ENCODE measurements around the gene SECISBP2L. TPM values are rescaled to one million over a fixed set of nuclear protein-coding genes. Genes with fewer than 3 reads are reported as not detected.

Gene SECISBP2L
- total RNA-seq, 2 donors from 2014 or later: 23.9 to 32.0 TPM

DNA sequence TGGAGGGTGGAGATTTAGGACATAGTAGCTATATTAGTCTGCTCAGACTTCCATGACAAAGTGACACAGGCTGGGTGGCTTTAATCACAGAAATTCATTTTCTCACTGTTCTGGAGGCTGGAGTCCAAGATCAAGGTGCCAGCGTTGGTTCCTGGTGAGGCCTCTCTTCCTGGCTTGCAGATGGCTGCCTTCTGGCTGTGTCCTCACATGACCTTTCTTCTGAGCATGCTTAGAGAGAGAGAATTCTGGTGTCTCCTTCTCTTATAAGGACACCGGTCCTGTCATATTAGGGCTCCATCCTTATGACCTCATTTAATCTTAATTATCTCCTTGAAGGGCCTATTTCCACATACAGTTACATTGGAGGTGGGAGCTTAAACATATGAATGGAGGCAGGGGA lies 67.6 kb downstream of the SECISBP2L start:
- H3K4me1 ChIP-seq: peaks cover 10% of the 10 kb centered on the region
- 47 to 63% methylated on average over 2 of the region's 2 CpGs for WGBS, 2 donors
- no peak overlapping the region for H3K27ac ChIP-seq
- H3K9me3 ChIP-seq: no peaks in the 10 kb centered on the region
- TF ChIP-seq, protein P1, sequence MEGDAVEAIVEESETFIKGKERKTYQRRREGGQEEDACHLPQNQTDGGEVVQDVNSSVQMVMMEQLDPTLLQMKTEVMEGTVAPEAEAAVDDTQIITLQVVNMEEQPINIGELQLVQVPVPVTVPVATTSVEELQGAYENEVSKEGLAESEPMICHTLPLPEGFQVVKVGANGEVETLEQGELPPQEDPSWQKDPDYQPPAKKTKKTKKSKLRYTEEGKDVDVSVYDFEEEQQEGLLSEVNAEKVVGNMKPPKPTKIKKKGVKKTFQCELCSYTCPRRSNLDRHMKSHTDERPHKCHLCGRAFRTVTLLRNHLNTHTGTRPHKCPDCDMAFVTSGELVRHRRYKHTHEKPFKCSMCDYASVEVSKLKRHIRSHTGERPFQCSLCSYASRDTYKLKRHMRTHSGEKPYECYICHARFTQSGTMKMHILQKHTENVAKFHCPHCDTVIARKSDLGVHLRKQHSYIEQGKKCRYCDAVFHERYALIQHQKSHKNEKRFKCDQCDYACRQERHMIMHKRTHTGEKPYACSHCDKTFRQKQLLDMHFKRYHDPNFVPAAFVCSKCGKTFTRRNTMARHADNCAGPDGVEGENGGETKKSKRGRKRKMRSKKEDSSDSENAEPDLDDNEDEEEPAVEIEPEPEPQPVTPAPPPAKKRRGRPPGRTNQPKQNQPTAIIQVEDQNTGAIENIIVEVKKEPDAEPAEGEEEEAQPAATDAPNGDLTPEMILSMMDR (IDR thresholded peaks at IDR 0.05): no peak
- no peak for TF ChIP-seq POLR2A (IDR thresholded peaks at IDR 0.05)
- no peak overlapping the region for H3K4me3 ChIP-seq
- H3K27me3 ChIP-seq: no peaks in the 10 kb centered on the region
- ATAC-seq (no peak), DNase-seq (no peak)
- H3K36me3 ChIP-seq (replicated peaks in 1 of 2; ENCODE audit: insufficient read depth in 1 of 2, low read depth in 2 of 2): no peaks in the 10 kb centered on the region
- intact Hi-C loops (cut with DNase I): no loop called here

DNA sequence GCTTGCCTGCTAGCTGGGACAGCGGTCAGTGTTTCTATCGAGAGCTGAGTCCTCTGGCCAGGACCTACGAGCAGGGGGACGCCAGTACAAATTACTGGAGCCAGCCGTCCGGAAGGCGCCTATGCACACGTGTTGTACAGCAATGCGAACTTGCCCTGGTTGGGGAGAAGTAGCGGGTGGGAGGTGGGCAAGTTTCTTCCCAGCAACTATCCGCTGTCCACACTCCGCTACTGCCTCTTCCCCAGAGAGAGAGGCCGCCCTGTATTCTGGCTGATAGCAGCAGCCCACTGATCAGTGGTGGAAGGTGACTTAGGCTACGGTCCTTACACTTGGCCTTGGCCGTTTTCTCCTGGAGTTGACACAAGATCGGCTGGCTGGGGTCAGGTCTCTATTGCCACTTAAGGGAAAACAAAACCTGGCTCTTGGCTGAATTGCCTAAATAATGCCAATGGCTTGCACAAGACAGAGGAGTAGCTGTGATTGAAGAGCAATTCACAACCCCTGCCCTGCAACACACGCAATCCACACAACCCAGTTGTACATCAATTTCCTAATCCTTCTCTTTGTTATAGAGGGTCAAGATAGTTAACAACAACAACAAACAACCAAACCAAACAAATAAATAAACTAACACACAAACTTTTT lies 69.7 kb downstream of the SECISBP2L start:
- Histone ChIP-seq H3K4me3 (no peak overlapping the region), H3K4me1 (peaks cover 10% of the 10 kb centered on the region), H3K27ac (no peak overlapping the region), H3K9me3 (no peaks in the 10 kb centered on the region), H3K36me3 (replicated peaks in 1 of 2; ENCODE audit: insufficient read depth in 1 of 2, low read depth in 2 of 2) (no peaks in the 10 kb centered on the region), H3K27me3 (no peaks in the 10 kb centered on the region)
- DNase-seq: no peak
- TF ChIP-seq POLR2A (IDR thresholded peaks at IDR 0.05): no peak
- TF ChIP-seq, protein P1 (IDR thresholded peaks at IDR 0.05): no peak
- WGBS, 2 donors: 87 to 90% methylated on average over 17 of the region's 17 CpGs
- ATAC-seq: no peak
- intact Hi-C loops (cut with DNase I): no loop called here

DNA sequence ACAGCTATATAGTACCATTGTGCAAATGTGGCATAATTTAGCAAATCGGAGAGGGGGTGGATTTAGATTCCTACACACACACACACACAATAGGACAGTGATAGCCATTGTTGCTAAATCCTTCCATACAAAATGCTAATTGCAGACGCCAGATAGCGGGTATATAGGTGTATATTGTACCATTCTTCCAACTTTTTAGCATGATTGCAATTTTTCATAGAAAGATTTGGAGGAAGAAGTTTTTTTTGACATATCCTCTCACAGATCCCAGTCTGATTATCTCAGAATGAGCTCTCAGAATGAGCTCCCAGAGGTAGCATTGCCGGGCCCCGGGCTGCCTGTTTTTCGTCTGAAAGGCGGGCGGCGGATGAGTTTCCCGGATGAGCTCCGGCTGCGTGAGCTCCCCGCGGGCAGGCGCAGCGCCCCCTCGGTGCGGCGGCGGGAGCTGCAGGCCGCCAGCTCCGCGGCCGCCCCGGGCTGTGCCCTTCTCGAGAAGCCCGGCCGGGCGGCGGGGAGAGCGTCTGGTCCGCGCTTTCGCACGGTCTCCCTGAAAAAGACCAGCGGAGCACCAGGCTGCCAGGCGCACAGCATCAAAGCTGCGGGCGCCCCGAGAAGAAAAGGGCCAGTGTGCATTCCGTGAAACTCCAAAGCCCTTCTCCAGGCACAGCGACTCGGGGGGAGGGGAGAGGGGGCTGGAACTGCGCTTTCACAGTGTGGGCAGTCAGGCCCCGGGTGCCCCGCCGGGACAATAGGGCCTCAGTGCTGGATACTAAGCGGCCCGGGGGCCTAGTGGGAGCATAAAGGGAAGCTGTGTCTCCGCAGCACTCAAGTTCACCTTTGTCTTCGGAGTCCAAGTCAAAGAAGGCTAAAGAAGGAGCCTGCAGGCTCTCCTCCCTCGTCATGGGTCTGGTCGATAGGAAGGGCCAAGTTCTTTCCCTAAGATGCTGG lies 70.5 kb downstream of the SECISBP2L start:
- peak; percentile 95 for ATAC-seq
- Histone ChIP-seq H3K4me1 (peaks cover 10% of the 10 kb centered on the region), H3K27ac (peak overlapping the region in 2 of 4 donors; percentile 27 to 38), H3K36me3 (replicated peaks in 1 of 2; ENCODE audit: insufficient read depth in 1 of 2, low read depth in 2 of 2) (no peaks in the 10 kb centered on the region), H3K9me3 (no peaks in the 10 kb centered on the region), H3K27me3 (no peaks in the 10 kb centered on the region), H3K4me3 (peak overlapping the region in 1 of 2 donors; percentile 6)
- peak; percentile 77 to 85 (median 78) for DNase-seq
- intact Hi-C loops (cut with DNase I): no loop called here
- TF ChIP-seq, protein P1 (IDR thresholded peaks at IDR 0.05): peak; percentile 50 to 98 (median 90)
- peak in 1 of 3 donors; percentile 9 for TF ChIP-seq POLR2A (IDR thresholded peaks at IDR 0.05)
- 5 to 12% methylated on average over 22 to 53 of the region's 53 CpGs for WGBS, 2 donors

DNA sequence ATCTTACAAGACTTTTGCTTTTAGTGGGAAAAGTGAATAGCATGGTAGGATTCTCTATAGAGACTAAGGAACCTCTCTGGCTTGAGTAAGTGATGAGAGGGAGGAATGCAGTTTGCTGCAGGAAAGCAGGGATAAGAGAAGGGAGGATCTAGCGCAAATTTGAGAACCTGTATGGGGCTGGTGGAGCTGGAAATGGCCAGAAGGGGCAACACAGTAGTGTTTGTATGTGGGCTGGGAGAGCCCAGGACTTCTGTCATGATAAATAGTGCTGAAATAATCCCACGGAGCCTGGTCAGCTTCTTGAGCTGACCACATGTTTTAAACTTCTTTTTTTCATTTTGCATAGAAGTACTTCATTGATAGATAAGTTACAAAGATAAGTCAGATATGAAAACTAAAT lies 71.4 kb downstream of the SECISBP2L start:
- DNase-seq (no peak), ATAC-seq (no peak)
- 58 to 60% methylated on average over 2 of the region's 2 CpGs for WGBS, 2 donors
- Histone ChIP-seq H3K4me3 (no peak overlapping the region), H3K36me3 (replicated peaks in 1 of 2; ENCODE audit: insufficient read depth in 1 of 2, low read depth in 2 of 2) (no peaks in the 10 kb centered on the region), H3K27me3 (no peaks in the 10 kb centered on the region), H3K9me3 (no peaks in the 10 kb centered on the region), H3K4me1 (peaks cover 10% of the 10 kb centered on the region), H3K27ac (no peak overlapping the region)
- TF ChIP-seq, protein P1 (IDR thresholded peaks at IDR 0.05): no peak
- no peak for TF ChIP-seq POLR2A (IDR thresholded peaks at IDR 0.05)
- intact Hi-C loops (cut with DNase I): no loop called here
